ENCODE data around the gene RAB3D. TPM values are rescaled to one million over a fixed set of nuclear protein-coding genes. Genes with fewer than 3 reads are reported as not detected.

Gene RAB3D
- total and polyA plus RNA-seq, 4 donors, result 16.0 to 73.2 (median 23.3) TPM

DNA sequence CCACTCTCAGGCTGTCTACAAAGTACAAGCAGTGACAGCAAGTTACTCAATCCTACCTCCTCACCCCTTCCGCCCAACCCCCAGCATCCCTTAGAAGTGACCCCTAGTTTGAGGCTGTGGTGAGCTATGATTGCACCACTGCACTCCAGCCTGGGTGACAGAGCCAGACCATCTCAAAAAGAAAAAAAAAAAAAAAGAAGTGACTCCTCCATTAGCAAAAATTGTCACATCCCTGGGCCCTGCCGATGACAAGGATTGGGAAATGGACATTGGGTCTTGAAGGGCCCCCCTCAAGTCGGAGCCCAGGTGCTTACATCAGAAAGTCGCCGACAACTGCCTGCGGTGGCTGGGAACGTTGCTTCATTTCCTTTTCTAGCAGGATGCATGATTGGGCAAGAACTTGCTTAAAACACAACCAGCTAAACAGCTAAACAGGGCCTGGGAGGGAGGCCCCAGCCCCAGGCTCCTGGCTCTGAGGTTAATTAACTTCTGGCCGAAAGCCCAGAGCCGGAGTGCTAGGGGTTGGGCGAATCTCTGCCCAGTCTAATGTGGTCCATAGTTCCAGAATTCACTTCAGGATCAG lies 15.3 kb downstream of the RAB3D start:
- H3K4me3 ChIP-seq, result no peak overlapping the region
- peak overlapping the region; percentile 37 to 85 for H3K27ac ChIP-seq (ENCODE audit: low read depth in 1 of 2, low read length in 1 of 2)
- H3K36me3 ChIP-seq (ENCODE audit: control insufficient read depth in 4 of 4, insufficient read depth in 4 of 4, low read length in 4 of 4), result peaks cover 0 to 13% (median 5%) of the 10 kb centered on the region in 4 donors
- peak; percentile 86 for ATAC-seq (ENCODE audit: insufficient read depth, low FRiP score)
- TF ChIP-seq, protein P1, sequence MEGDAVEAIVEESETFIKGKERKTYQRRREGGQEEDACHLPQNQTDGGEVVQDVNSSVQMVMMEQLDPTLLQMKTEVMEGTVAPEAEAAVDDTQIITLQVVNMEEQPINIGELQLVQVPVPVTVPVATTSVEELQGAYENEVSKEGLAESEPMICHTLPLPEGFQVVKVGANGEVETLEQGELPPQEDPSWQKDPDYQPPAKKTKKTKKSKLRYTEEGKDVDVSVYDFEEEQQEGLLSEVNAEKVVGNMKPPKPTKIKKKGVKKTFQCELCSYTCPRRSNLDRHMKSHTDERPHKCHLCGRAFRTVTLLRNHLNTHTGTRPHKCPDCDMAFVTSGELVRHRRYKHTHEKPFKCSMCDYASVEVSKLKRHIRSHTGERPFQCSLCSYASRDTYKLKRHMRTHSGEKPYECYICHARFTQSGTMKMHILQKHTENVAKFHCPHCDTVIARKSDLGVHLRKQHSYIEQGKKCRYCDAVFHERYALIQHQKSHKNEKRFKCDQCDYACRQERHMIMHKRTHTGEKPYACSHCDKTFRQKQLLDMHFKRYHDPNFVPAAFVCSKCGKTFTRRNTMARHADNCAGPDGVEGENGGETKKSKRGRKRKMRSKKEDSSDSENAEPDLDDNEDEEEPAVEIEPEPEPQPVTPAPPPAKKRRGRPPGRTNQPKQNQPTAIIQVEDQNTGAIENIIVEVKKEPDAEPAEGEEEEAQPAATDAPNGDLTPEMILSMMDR (IDR thresholded peaks at IDR 0.05; ENCODE audit: control extremely low read depth, extremely low read depth), result no peak
- no peaks in the 10 kb centered on the region for H3K9me3 ChIP-seq (ENCODE audit: control insufficient read depth in 4 of 4, insufficient read depth in 3 of 4, low read length in 3 of 4)
- DNase-seq, result peak; percentile 92 to 97 (median 95)
- 5 to 8% methylated on average over 10 of the region's 10 CpGs for WGBS, 2 donors
- H3K4me1 ChIP-seq (ENCODE audit: control insufficient read depth in 5 of 5, insufficient read depth in 5 of 5, low read length in 5 of 5), result peaks cover 0 to 37% (median 20%) of the 10 kb centered on the region in 5 donors
- H3K9ac ChIP-seq (ENCODE audit: insufficient read depth in 1 of 2, low read length in 2 of 2), result peak overlapping the region in 1 of 2 donors; percentile 87
- H3K27me3 ChIP-seq (ENCODE audit: control insufficient read depth in 3 of 3, insufficient read depth in 3 of 3, low read length in 2 of 3), result no peaks in the 10 kb centered on the region

DNA sequence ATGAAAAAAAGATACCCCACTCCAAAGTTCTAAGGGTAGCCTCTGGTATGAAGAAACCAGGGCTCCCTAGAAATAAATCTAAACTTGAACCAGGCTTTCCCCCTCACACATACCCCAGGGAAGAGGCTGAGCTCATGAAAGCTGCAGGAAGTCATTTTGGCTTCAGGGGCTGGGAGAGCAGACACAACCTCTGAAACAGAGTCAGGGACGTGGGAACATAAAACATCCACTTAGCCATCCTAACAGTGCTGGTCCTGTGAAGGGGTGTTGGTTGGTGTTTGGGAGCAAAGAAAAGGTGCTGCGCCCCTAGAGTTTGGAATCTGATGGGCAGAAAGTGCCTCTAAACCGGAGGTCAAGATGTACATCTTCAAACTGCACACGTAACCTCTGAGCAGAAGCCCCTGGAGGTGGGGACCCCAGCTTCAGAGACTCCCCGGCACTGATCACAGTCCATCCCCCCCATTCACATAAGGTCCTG lies 15.8 kb downstream of the RAB3D start:
- ATAC-seq (ENCODE audit: insufficient read depth, low FRiP score), result no peak
- H3K27ac ChIP-seq (ENCODE audit: low read depth in 1 of 2, low read length in 1 of 2), result peak overlapping the region; percentile 37 to 85
- peak overlapping the region in 1 of 2 donors; percentile 87 for H3K9ac ChIP-seq (ENCODE audit: insufficient read depth in 1 of 2, low read length in 2 of 2)

DNA sequence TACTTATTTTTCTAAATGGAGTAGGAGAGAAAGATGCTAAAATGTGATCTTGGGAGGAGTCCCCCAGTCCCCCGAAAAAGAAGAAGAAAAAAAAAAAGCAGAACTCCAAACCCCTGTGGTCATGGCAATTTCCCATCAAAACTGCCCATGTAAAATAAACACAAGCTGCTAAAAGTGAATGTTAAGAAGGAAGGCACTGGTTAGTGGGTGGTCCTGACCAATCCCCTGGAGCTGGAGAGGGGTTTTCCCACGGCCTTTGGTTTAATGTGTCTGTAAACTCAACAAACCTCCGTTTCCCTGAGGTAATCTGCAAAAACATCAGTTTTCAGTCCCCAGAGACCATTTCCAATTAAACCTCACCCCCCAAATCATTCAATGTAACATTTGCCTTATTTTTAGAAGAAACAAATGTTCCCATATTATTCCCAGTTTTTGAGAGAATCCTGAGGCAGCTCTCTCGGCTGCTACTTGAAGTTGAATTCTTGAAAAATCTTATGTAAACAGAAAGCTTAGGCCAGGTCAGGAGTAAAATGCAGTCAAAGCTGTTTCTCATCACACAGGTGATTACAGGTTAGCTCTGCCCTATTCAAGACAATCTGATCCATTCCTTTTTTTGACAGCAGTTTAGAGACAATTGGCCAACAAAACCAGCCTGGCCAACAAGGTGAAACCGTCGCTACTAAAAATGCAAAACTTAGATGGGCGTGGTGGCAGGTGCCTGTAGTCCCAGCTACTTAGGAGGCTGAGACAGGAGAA lies 17.0 kb downstream of the RAB3D start:
- H3K4me3 ChIP-seq, result no peak overlapping the region
- H3K27ac ChIP-seq (ENCODE audit: low read depth in 1 of 2, low read length in 1 of 2), result no peak overlapping the region
- no peaks in the 10 kb centered on the region for H3K9me3 ChIP-seq (ENCODE audit: control insufficient read depth in 4 of 4, insufficient read depth in 3 of 4, low read length in 3 of 4)
- 36 to 42% methylated on average over 7 of the region's 7 CpGs for WGBS, 2 donors
- no peaks in the 10 kb centered on the region for H3K27me3 ChIP-seq (ENCODE audit: control insufficient read depth in 3 of 3, insufficient read depth in 3 of 3, low read length in 2 of 3)
- H3K4me1 ChIP-seq (ENCODE audit: control insufficient read depth in 5 of 5, insufficient read depth in 5 of 5, low read length in 5 of 5), result peaks cover 0 to 37% (median 20%) of the 10 kb centered on the region in 5 donors
- H3K36me3 ChIP-seq (ENCODE audit: control insufficient read depth in 4 of 4, insufficient read depth in 4 of 4, low read length in 4 of 4), result peaks cover 0 to 10% (median 4%) of the 10 kb centered on the region in 4 donors
- H3K9ac ChIP-seq (ENCODE audit: insufficient read depth in 1 of 2, low read length in 2 of 2), result peak overlapping the region in 1 of 2 donors; percentile 55
- DNase-seq, result peak; percentile 33 to 61 (median 50)
- ATAC-seq (ENCODE audit: insufficient read depth, low FRiP score), result no peak
- TF ChIP-seq, protein P1 (IDR thresholded peaks at IDR 0.05; ENCODE audit: control extremely low read depth, extremely low read depth), result no peak

More for the DNA sequence above, 15.8 kb downstream of the RAB3D start:
- TF ChIP-seq, protein P1 (IDR thresholded peaks at IDR 0.05; ENCODE audit: control extremely low read depth, extremely low read depth), result no peak
- Histone ChIP-seq H3K27me3 (ENCODE audit: control insufficient read depth in 3 of 3, insufficient read depth in 3 of 3, low read length in 2 of 3) (no peaks in the 10 kb centered on the region), H3K4me1 (ENCODE audit: control insufficient read depth in 5 of 5, insufficient read depth in 5 of 5, low read length in 5 of 5) (peaks cover 0 to 37% (median 20%) of the 10 kb centered on the region in 5 donors), H3K9me3 (ENCODE audit: control insufficient read depth in 4 of 4, insufficient read depth in 3 of 4, low read length in 3 of 4) (no peaks in the 10 kb centered on the region), H3K36me3 (ENCODE audit: control insufficient read depth in 4 of 4, insufficient read depth in 4 of 4, low read length in 4 of 4) (peaks cover 0 to 13% (median 4%) of the 10 kb centered on the region in 4 donors), H3K4me3 (no peak overlapping the region)
- peak in 1 of 3 donors; percentile 21 for DNase-seq
- 22 to 36% methylated on average over 5 of the region's 5 CpGs for whole genome bisulfite sequencing, 2 donors

All from lung (tissue), 12 donors.